ENCODE data around the gene OSBPL6. TPM values are rescaled to one million over a fixed set of nuclear protein-coding genes. Genes with fewer than 3 reads are reported as not detected.

OSBPL6 gene
- total RNA-seq, 1 experiment from 2014 or later = 11.9 TPM

GRCh38 chr2:178269438-178270224, 75.3 kb downstream of the OSBPL6 start:
- DNase-seq (ENCODE audit: extremely low read depth, low read depth) = no peak

GRCh38 chr2:178270338-178270737, 76.0 kb downstream of the OSBPL6 start:
- no peak for DNase-seq (ENCODE audit: extremely low read depth, low read depth)

- DNase-seq (ENCODE audit: extremely low read depth, low read depth) = no peak
Observed at GRCh38 chr2:178271094-178271493, 76.8 kb downstream of the OSBPL6 start.

DNA sequence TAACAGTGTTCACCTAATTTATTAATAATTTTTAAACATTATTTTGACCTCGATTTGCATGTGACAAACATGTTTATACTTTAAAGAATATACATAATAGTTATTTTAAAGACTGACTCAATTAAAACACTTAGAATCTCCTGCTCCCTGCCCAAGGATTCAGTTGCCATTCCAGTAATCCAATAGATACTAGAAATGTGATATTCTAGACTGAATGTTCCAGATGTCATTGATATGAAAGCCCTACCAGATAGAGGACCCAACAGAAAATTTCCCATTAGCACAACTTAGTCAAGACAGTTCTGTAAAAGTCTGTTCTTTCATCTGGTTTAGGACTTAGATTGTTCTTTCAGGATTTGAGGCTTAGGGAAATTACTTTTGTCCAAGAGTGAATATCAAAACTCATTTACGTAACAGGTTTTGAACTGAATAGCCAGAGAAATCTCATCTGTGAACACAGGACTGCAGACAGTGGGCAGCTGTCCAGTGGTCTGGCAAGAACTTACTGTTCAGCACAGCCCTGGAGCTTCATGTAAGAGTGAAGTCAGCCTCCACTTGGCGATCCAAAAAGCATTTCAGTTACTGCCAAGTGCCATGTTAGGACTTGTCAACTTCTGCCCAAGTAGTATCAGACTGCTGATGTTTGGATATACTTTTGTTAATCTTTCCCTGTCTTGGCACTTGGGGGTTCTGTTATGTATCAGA, 77.5 kb downstream of the OSBPL6 start:
- DNase-seq (ENCODE audit: extremely low read depth, low read depth) = no peak

DNA sequence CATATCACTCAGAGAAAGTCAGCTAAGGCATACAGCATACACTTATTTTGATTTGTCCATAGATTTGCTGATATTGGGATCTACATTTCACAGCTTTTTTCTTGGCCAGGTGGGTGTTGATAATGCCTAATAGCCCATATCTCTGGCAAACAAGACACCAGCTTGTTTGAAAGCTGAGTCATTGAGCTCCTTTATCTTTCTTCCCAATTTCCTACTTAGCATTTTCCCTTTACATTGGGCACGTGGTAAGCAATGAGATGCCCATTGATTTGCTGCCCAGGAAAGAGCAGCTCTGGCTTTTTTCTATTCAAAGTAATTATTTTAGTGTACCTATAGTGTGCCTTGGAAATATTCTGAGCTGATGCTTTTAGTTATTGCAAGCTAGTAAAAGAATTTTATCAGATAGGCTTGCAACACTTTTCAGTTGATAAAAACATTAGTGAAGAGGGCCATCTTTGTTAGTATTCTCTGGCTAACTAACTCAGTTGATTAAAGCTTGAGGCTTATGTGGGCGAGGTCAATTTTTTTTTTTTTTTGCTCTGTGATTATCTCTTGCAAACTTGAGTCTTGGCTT, 79.6 kb downstream of the OSBPL6 start:
- DNase-seq (ENCODE audit: extremely low read depth, low read depth) = no peak

- DNase-seq (ENCODE audit: extremely low read depth, low read depth) = no peak
Observed at GRCh38 chr2:178275600-178275999, 81.3 kb downstream of the OSBPL6 start.

- no peak for DNase-seq (ENCODE audit: extremely low read depth, low read depth)
Observed at GRCh38 chr2:178277741-178278197, 83.5 kb downstream of the OSBPL6 start.

DNA sequence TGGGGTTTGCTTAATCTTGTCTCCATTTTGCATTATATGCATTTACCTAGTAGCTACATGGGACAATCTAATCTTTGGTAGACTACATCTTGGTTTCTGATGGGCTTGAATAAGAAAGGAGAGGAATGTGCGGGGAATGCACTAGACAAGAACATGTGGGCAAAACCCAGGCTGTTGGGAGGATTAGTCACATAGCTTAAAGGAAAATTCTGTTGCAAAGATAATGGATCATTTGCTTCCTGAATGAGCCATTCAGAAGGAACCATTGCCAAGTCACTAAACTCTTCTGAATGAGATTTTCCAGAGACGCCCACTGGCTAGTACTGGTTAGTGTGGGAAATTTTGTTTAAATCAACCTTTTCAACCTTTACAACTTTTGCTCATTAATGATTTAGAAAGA, 84.8 kb downstream of the OSBPL6 start:
- no peak for DNase-seq (ENCODE audit: extremely low read depth, low read depth)

GRCh38 chr2:178279636-178280035, 85.3 kb downstream of the OSBPL6 start:
- DNase-seq (ENCODE audit: extremely low read depth, low read depth) = no peak

GRCh38 chr2:178280244-178280852, 86.0 kb downstream of the OSBPL6 start:
- DNase-seq (ENCODE audit: extremely low read depth, low read depth) = peak; percentile 52

GRCh38 chr2:178282075-178282815, 87.9 kb downstream of the OSBPL6 start:
- no peak for DNase-seq (ENCODE audit: extremely low read depth, low read depth)

DNA sequence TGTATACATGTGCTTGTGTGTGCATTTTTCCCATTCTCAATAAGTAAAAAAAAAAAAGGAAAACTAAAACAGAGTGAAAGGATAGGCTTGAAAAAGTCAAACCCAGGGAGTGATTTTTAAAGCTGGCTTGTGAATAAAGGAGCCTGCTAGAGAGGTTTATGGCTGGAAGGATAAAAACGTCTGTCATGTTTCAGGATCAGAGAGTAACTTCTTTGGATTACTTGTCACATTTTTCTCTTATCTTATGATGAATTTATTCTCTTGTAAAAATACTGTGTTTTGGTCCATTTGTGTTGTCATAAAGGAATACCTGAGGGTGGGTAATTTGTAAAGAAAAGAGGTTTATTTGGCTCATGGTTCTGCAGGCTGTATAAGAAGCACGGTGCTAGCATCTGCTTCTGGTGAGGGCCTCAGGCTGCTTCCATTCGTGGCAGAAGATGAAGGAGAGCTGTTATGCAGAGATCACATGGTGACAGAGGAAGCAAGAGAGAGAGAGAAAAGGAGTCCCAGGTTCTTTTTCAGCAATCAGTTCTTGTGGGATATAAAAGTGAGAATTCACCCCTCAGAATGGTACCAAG, 89.1 kb downstream of the OSBPL6 start:
- DNase-seq (ENCODE audit: extremely low read depth, low read depth) = no peak

DNA sequence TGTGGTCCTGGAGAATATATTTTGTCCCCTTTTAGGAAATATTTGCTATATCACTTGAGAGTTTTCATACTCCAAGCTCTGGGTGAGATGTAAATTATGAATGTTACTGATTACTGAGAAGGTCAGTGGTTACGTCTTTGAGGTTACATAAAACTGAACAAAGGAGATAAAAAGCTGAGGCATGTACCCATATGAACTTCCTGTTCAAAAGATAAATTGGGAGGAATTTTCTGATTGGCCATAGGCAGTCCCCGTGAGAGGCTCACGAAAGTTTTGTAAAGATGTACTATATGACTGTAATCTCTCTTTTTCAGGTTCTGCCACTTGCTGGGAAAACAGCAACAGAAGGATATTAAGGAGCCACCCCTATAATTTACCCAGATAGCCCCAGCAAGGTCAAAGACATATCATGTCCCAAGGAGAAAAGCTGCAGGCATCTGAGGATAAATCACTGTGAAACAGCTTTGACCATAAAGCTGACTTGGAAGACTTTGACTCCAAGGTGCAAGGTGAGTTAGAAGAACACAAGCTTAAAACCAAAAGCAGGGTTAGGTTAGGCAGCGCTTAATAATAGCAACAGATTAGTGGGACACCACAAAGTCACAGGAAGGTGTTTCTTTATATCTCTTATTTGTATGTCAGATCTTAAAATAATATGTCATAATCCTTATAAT, 90.4 kb downstream of the OSBPL6 start:
- DNase-seq (ENCODE audit: extremely low read depth, low read depth) = no peak

- DNase-seq (ENCODE audit: extremely low read depth, low read depth) = no peak
Observed at GRCh38 chr2:178285287-178285615, 90.9 kb downstream of the OSBPL6 start.

- no peak for DNase-seq (ENCODE audit: extremely low read depth, low read depth)
Observed at GRCh38 chr2:178286636-178287035, 92.3 kb downstream of the OSBPL6 start.

GRCh38 chr2:178287652-178288344, 93.5 kb downstream of the OSBPL6 start:
- no peak for DNase-seq (ENCODE audit: extremely low read depth, low read depth)

DNA sequence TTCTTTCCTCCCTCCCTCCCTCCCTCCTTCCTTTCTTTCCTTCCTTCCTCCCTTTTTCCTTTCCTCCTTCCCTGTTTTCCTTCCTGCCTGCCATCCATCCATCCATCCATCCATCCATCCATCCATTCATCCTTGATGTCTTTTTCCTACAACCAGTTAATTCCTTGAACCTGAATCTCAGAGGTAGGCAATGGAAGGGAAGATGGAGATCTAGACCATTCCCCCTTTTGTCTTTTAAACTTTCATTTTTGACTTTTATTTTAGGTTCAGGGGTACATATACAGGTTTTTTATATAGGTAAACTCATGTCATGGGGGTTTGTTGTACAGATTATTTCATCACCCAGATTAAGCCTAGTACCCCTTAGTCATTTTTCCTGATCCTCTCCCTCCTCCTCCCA, 97.4 kb downstream of the OSBPL6 start:
- no peak for DNase-seq (ENCODE audit: extremely low read depth, low read depth)

GRCh38 chr2:178292586-178292985, 98.3 kb downstream of the OSBPL6 start:
- no peak for DNase-seq (ENCODE audit: extremely low read depth, low read depth)

GRCh38 chr2:178295115-178295514, 100.8 kb downstream of the OSBPL6 start:
- DNase-seq (ENCODE audit: extremely low read depth, low read depth) = no peak

Measured in NCI-H460 (cell line).